ENCODE results near the gene TGFBR3.

TGFBR3 gene

DNA sequence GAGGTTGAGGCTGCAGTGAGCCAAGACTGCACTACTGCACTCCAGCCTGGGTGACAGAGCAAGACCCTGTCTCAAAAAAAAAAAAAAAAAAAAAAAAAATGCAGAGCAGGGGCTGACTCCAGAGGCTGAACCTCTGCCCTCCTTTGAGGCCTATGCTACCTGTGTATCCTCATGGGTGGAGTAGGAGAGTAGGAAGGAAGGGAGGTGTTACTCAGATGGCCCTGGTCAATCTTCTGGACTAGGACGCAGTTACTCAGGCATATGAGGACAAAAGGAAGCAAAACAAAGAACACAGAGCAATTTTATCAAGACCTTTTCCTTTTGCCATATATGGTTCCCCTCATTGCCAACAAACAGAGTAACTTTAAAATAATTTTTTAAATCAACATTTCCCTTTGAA lies 35.2 kb downstream of the TGFBR3 start:
- no peak overlapping the region for H2AFZ ChIP-seq (ENCODE audit: low read depth, low read length)
- H3K36me3 ChIP-seq (replicated peaks; ENCODE audit: low read depth, low read length), result no peaks in the 10 kb centered on the region
- no peak overlapping the region for H3K9ac ChIP-seq (ENCODE audit: low read length)
- H3K27ac ChIP-seq (ENCODE audit: low read length), result no peak overlapping the region
- H3K4me1 ChIP-seq (ENCODE audit: low read length), result no peaks in the 10 kb centered on the region
- no peaks in the 10 kb centered on the region for H4K20me1 ChIP-seq (ENCODE audit: insufficient read depth, low read length)
- no peaks in the 10 kb centered on the region for H3K9me3 ChIP-seq (ENCODE audit: insufficient read depth, low read length)
- H3K4me3 ChIP-seq (ENCODE audit: low read length), result no peak overlapping the region
- H3K27me3 ChIP-seq (ENCODE audit: low read depth, low read length), result no peaks in the 10 kb centered on the region
- no peak overlapping the region for H3K4me2 ChIP-seq (ENCODE audit: low read length)
- no peak for TF ChIP-seq EZH2phosphoT487 (IDR thresholded peaks at IDR 0.05; ENCODE audit: low read depth)
- TF ChIP-seq, protein P1, sequence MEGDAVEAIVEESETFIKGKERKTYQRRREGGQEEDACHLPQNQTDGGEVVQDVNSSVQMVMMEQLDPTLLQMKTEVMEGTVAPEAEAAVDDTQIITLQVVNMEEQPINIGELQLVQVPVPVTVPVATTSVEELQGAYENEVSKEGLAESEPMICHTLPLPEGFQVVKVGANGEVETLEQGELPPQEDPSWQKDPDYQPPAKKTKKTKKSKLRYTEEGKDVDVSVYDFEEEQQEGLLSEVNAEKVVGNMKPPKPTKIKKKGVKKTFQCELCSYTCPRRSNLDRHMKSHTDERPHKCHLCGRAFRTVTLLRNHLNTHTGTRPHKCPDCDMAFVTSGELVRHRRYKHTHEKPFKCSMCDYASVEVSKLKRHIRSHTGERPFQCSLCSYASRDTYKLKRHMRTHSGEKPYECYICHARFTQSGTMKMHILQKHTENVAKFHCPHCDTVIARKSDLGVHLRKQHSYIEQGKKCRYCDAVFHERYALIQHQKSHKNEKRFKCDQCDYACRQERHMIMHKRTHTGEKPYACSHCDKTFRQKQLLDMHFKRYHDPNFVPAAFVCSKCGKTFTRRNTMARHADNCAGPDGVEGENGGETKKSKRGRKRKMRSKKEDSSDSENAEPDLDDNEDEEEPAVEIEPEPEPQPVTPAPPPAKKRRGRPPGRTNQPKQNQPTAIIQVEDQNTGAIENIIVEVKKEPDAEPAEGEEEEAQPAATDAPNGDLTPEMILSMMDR (IDR thresholded peaks at IDR 0.05; ENCODE audit: low read depth, low read length), result no peak
- H3K79me2 ChIP-seq (ENCODE audit: low read length), result no peaks in the 10 kb centered on the region

DNA sequence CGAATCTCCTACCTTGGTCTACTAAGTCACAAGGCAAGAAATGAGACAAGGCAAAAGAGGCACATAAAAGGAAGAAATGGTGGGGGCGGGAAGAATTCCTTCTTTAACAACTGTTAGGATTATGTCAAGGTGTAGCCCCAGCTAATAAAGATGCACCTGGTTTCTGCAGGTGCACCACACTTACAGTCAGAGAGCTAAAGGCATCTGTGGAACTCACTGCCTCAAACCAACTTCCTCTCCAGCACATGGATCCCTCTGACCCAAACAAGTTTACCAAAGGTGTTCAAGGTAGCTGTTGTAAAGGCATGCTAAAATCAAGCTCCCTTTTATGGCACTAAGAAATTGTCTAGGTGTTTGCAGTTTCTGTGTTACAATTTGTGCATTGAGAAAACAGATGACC lies 38.1 kb downstream of the TGFBR3 start:
- Histone ChIP-seq H3K9me3 (ENCODE audit: insufficient read depth, low read length) (no peaks in the 10 kb centered on the region), H3K4me1 (ENCODE audit: low read length) (no peaks in the 10 kb centered on the region), H2AFZ (ENCODE audit: low read depth, low read length) (no peak overlapping the region), H3K36me3 (replicated peaks; ENCODE audit: low read depth, low read length) (no peaks in the 10 kb centered on the region), H3K27me3 (ENCODE audit: low read depth, low read length) (no peaks in the 10 kb centered on the region), H3K4me3 (ENCODE audit: low read length) (no peak overlapping the region), H3K9ac (ENCODE audit: low read length) (no peak overlapping the region), H3K27ac (ENCODE audit: low read length) (no peak overlapping the region), H3K4me2 (ENCODE audit: low read length) (no peak overlapping the region), H4K20me1 (ENCODE audit: insufficient read depth, low read length) (no peaks in the 10 kb centered on the region), H3K79me2 (ENCODE audit: low read length) (no peaks in the 10 kb centered on the region)
- TF ChIP-seq EZH2phosphoT487 (IDR thresholded peaks at IDR 0.05; ENCODE audit: low read depth), result no peak
- TF ChIP-seq, protein P1 (IDR thresholded peaks at IDR 0.05; ENCODE audit: low read depth, low read length), result no peak

DNA sequence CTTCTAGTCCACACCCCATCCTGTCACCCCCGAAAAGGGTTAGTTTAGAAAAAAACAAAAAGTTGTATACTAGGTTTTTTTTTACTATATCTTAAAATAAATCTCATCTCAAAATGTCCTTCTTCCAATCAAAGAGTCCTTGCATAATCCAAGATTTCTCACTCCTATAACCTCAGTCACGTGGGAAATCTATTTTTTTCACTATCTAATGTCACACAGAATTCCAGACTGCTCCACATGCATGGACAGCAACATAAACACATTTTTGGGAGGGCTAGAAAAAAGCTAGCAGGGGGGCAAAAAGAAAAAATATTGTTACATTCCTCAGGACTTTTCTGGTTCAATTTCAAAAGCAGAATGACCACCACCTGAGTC lies 39.3 kb downstream of the TGFBR3 start:
- H3K27ac ChIP-seq (ENCODE audit: low read length), result no peak overlapping the region
- no peak overlapping the region for H2AFZ ChIP-seq (ENCODE audit: low read depth, low read length)
- H3K4me1 ChIP-seq (ENCODE audit: low read length), result no peaks in the 10 kb centered on the region
- H3K4me3 ChIP-seq (ENCODE audit: low read length), result no peak overlapping the region
- no peaks in the 10 kb centered on the region for H3K9me3 ChIP-seq (ENCODE audit: insufficient read depth, low read length)
- H3K9ac ChIP-seq (ENCODE audit: low read length), result no peak overlapping the region
- no peak overlapping the region for H3K4me2 ChIP-seq (ENCODE audit: low read length)
- no peaks in the 10 kb centered on the region for H3K27me3 ChIP-seq (ENCODE audit: low read depth, low read length)
- TF ChIP-seq, protein P1 (IDR thresholded peaks at IDR 0.05; ENCODE audit: low read depth, low read length), result no peak
- TF ChIP-seq EZH2phosphoT487 (IDR thresholded peaks at IDR 0.05; ENCODE audit: low read depth), result no peak
- H4K20me1 ChIP-seq (ENCODE audit: insufficient read depth, low read length), result no peaks in the 10 kb centered on the region
- H3K79me2 ChIP-seq (ENCODE audit: low read length), result no peaks in the 10 kb centered on the region
- H3K36me3 ChIP-seq (replicated peaks; ENCODE audit: low read depth, low read length), result no peaks in the 10 kb centered on the region

DNA sequence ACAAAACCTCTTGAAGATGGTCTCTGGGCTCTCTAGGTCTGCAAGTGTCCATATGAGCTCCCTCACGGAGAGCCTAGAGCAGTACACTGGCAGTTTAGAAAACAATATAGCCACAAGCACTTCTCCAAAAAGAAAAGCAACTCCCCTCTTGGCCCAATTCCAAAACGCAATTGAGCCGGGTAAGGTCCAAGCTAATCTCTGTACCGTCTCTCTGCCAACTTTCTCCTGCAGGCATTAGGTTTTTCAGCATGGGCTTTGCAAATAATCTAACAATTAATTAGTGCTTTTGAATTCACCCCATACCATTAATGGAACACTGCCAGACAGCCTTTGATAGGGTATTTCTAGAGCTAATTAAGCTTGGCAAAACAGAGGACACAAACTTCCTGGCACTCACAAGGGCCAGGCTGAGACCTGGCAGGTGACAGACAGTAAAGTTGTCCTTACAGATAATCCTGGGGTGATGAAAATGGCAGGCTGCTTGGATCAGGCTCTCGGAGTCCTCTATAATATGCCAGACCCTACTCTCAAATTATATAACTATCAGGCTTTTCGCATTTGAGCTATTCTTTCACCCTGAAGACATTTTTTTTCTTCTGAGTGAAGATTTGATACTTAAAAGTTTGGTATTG lies 39.8 kb downstream of the TGFBR3 start:
- Histone ChIP-seq H3K9me3 (ENCODE audit: insufficient read depth, low read length) (no peaks in the 10 kb centered on the region), H3K4me1 (ENCODE audit: low read length) (no peaks in the 10 kb centered on the region), H3K27me3 (ENCODE audit: low read depth, low read length) (no peaks in the 10 kb centered on the region), H3K4me2 (ENCODE audit: low read length) (no peak overlapping the region), H3K36me3 (replicated peaks; ENCODE audit: low read depth, low read length) (no peaks in the 10 kb centered on the region), H2AFZ (ENCODE audit: low read depth, low read length) (no peak overlapping the region), H3K4me3 (ENCODE audit: low read length) (no peak overlapping the region), H4K20me1 (ENCODE audit: insufficient read depth, low read length) (no peaks in the 10 kb centered on the region), H3K27ac (ENCODE audit: low read length) (no peak overlapping the region), H3K9ac (ENCODE audit: low read length) (no peak overlapping the region), H3K79me2 (ENCODE audit: low read length) (no peaks in the 10 kb centered on the region)
- TF ChIP-seq, protein P1 (IDR thresholded peaks at IDR 0.05; ENCODE audit: low read depth, low read length), result no peak
- TF ChIP-seq EZH2phosphoT487 (IDR thresholded peaks at IDR 0.05; ENCODE audit: low read depth), result no peak

Measured in OCI-LY3 (cell line).